Cardiac ventricle fibroblast (primary cell): ENCODE results near the gene PCDHGA5. TPM values are rescaled to one million over a fixed set of nuclear protein-coding genes. Genes with fewer than 3 reads are reported as not detected.

Source experiments
- total RNA-seq: library from RNA; depleted of rRNA; stranded (reverse); fragments of >200 nt; gene quantifications from 2 replicates; pipeline ENCODE4 v1.2.3, GENCODE V29; 2015

The PCDHGA5 gene
- 3.0 and 3.1 TPM in 2 replicates for total RNA-seq

GRCh38 chr5:141363952-141364660 is at the start of gene PCDHGA5:
Gene PCDHGA5, plus strand, starts transcription at chr5:141364162. Its CDS starts 169 bp downstream, at chr5:141364331.

GRCh38 chr5:141320225-141321169 is 43.5 kb upstream of the PCDHGA5 start, which contains the start of gene TAF7:
Gene TAF7, minus strand, starts transcription at chr5:141320784. Its CDS starts 740 bp downstream, at chr5:141320044.

GRCh38 chr5:141330299-141331080 is 33.5 kb upstream of the PCDHGA5 start, which contains the start of gene PCDHGA1:
Gene PCDHGA1, plus strand, starts transcription at chr5:141330514.

GRCh38 chr5:141338538-141339306 is 25.2 kb upstream of the PCDHGA5 start, which contains the start of gene PCDHGA2:
Gene PCDHGA2, plus strand, starts transcription at chr5:141338760.

GRCh38 chr5:141343242-141343952 is 20.6 kb upstream of the PCDHGA5 start, which contains the start of gene PCDHGA3:
Gene PCDHGA3, plus strand, starts transcription at chr5:141343829. Its CDS starts 205 bp downstream, at chr5:141344034.

GRCh38 chr5:141349917-141350619 is 13.9 kb upstream of the PCDHGA5 start, which contains the start of gene PCDHGB1:
Gene PCDHGB1, plus strand, starts transcription at chr5:141350099. Its CDS starts 162 bp downstream, at chr5:141350261.

GRCh38 chr5:141354900-141355469 is 9.0 kb upstream of the PCDHGA5 start, which contains the start of gene PCDHGA4:
Gene PCDHGA4, plus strand, starts transcription at chr5:141355021. Its CDS starts 87 bp downstream, at chr5:141355108.

GRCh38 chr5:141359790-141360426 is 4.1 kb upstream of the PCDHGA5 start, which contains the start of gene PCDHGB2:
Gene PCDHGB2, plus strand, starts transcription at chr5:141359994. Its CDS starts 142 bp downstream, at chr5:141360136.

GRCh38 chr5:141369994-141370848 is 6.3 kb downstream of the PCDHGA5 start, which contains the start of gene PCDHGB3:
Gene PCDHGB3, plus strand, starts transcription at chr5:141370242. Its CDS starts 153 bp downstream, at chr5:141370395.

GRCh38 chr5:141373673-141374317 is 9.8 kb downstream of the PCDHGA5 start, which contains the start of gene PCDHGA6:
Gene PCDHGA6, plus strand, starts transcription at chr5:141373891. Its CDS starts 193 bp downstream, at chr5:141374084.

GRCh38 chr5:141382469-141383294 is 18.7 kb downstream of the PCDHGA5 start, which contains the start of gene PCDHGA7:
Gene PCDHGA7, plus strand, starts transcription at chr5:141382742. Its CDS starts 158 bp downstream, at chr5:141382900.

GRCh38 chr5:141387557-141388311 is 23.8 kb downstream of the PCDHGA5 start, which contains the start of gene PCDHGB4:
Gene PCDHGB4, plus strand, starts transcription at chr5:141387698. Its CDS starts 187 bp downstream, at chr5:141387885.

GRCh38 chr5:141392429-141393198 is 28.7 kb downstream of the PCDHGA5 start, which contains the start of gene PCDHGA8:
Gene PCDHGA8, plus strand, starts transcription at chr5:141392633. Its CDS starts 181 bp downstream, at chr5:141392814.

